MM.1S (cell line): ENCODE measurements around the gene TMEM17.
"Not testable (repeated sequence)": the region's sequence is repeated elsewhere in the genome, so short reads cannot be mapped to it uniquely, and the experiment has no call there.

ENCODE experiments used
- CTCF ChIP-seq: fragments of 300-600 bp; sonication (generic); IDR thresholded peaks from 2 replicates; pipeline ENCODE4 v1.5.1; 2016; ENCODE audit warnings: antibody characterized with exemption, low read length, mixed read lengths
- EZH2 ChIP-seq: fragments of 300-600 bp; sonication (generic); optimal IDR thresholded peaks from 2 replicates; pipeline ENCODE3; 2017; ENCODE audit warnings: low read depth, mild to moderate bottlenecking, antibody characterized with exemption, low read length, mixed read lengths
- EZH2phosphoT487 ChIP-seq: fragments of 300-600 bp; sonication (generic); IDR thresholded peaks from 2 replicates; pipeline ENCODE4 v1.6.1; 2018; ENCODE audit warnings: antibody characterized with exemption, low read length

DNA sequence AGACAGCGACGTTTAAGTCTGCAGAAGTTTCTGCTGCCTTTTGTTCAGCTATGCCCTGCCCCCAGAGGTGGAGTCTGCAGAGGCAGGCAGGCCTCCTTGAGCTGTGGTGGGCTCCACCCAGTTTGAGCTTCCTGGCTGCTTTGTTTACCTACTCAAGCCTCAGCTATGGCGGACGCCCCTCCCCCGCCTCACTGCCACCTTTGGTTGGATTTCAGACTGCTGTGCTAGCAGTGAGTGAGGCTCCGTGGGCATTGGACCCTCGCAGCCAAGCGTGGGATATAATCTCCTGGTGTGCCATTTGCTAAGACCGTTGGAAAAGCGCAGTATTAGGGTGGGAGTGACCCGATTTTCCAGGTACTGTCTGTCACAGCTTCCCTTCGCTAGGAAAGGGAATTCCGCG is 15.1 kb upstream of the TMEM17 start:
- not testable (repeated sequence) for TF ChIP-seq CTCF, EZH2, EZH2phosphoT487
